Dendritic cell treated with granulocyte-macrophage colony-stimulating factor and Interleukin-4, amounts not matched to agents 40 ng/mL and 50 ng/mL, for 4 days (primary cell): Measurements from ENCODE around the gene KLF6.
"Not testable (repeated sequence)": the region's sequence is repeated elsewhere in the genome, so short reads cannot be mapped to it uniquely, and the experiment has no call there.

Experiments
- H3K27ac Mint-ChIP-seq: one replicate; pipeline ENCODE4 v1.8.0; 2022; ENCODE audit warnings: mild to moderate bottlenecking, mixed read lengths
- H3K27me3 Mint-ChIP-seq: one replicate; pipeline ENCODE4 v1.8.0; 2022; ENCODE audit warnings: mild to moderate bottlenecking, mixed read lengths
- H3K36me3 Mint-ChIP-seq: one replicate; pipeline ENCODE4 v1.8.0; 2022; ENCODE audit warnings: low read depth, mixed read lengths
- H3K4me1 Mint-ChIP-seq: one replicate; pipeline ENCODE4 v1.8.0; 2022; ENCODE audit warnings: low read depth, mixed read lengths
- H3K4me3 Mint-ChIP-seq: one replicate; pipeline ENCODE4 v1.8.0; 2022; ENCODE audit warnings: mild to moderate bottlenecking, moderate library complexity, mixed read lengths
- H3K9me3 Mint-ChIP-seq: one replicate; pipeline ENCODE4 v1.8.0; 2022; ENCODE audit warnings: mixed read lengths
- intact Hi-C: fragments of 100-400 bp; cut with micrococcal nuclease; formaldehyde crosslinking; loops from one replicate; pipeline ENCODE4 v1.15.0; 2022

The KLF6 gene

GRCh38 chr10:3745521-3745920, 39.5 kb downstream of the KLF6 start:
- no peaks in the 10 kb centered on the region for H3K9me3 Mint-ChIP-seq
- H3K4me1 Mint-ChIP-seq: peaks cover 36% of the 10 kb centered on the region
- no peak overlapping the region for H3K4me3 Mint-ChIP-seq
- H3K27me3 Mint-ChIP-seq: peaks cover 4% of the 10 kb centered on the region
- intact Hi-C loops: no loop called here
- H3K27ac Mint-ChIP-seq: no peak overlapping the region
- H3K36me3 Mint-ChIP-seq: no peaks in the 10 kb centered on the region

GRCh38 chr10:3741688-3742461, 43.1 kb downstream of the KLF6 start:
- Mint-ChIP-seq H3K36me3 (no peaks in the 10 kb centered on the region), H3K4me1 (peaks cover 22% of the 10 kb centered on the region), H3K4me3 (no peak overlapping the region), H3K9me3 (no peaks in the 10 kb centered on the region), H3K27me3 (peaks cover 4% of the 10 kb centered on the region), H3K27ac (peak overlapping the region; percentile 45)
- intact Hi-C loops: no loop called here

GRCh38 chr10:3740157-3740871, 44.7 kb downstream of the KLF6 start:
- Mint-ChIP-seq H3K4me3 (no peak overlapping the region), H3K9me3 (no peaks in the 10 kb centered on the region), H3K4me1 (peaks cover 18% of the 10 kb centered on the region), H3K36me3 (no peaks in the 10 kb centered on the region), H3K27me3 (no peaks in the 10 kb centered on the region), H3K27ac (no peak overlapping the region)
- intact Hi-C loops: no loop called here

GRCh38 chr10:3738855-3739350, 46.1 kb downstream of the KLF6 start:
- peaks cover 16% of the 10 kb centered on the region for H3K4me1 Mint-ChIP-seq
- no peaks in the 10 kb centered on the region for H3K36me3 Mint-ChIP-seq
- H3K9me3 Mint-ChIP-seq: no peaks in the 10 kb centered on the region
- no peak overlapping the region for H3K27ac Mint-ChIP-seq
- intact Hi-C loops: no loop called here
- no peak overlapping the region for H3K4me3 Mint-ChIP-seq
- peaks cover 2% of the 10 kb centered on the region for H3K27me3 Mint-ChIP-seq

- no peaks in the 10 kb centered on the region for H3K36me3 Mint-ChIP-seq
- H3K9me3 Mint-ChIP-seq: no peaks in the 10 kb centered on the region
- no peak overlapping the region for H3K27ac Mint-ChIP-seq
- peaks cover 16% of the 10 kb centered on the region for H3K4me1 Mint-ChIP-seq
- no peak overlapping the region for H3K4me3 Mint-ChIP-seq
- intact Hi-C loops: no loop called here
- peaks cover 2% of the 10 kb centered on the region for H3K27me3 Mint-ChIP-seq
These were observed 47.1 kb downstream of the KLF6 start for GRCh38 chr10:3737864-3738263.

GRCh38 chr10:3735175-3735574, 49.8 kb downstream of the KLF6 start:
- H3K9me3 Mint-ChIP-seq: peaks cover 9% of the 10 kb centered on the region
- no peak overlapping the region for H3K4me3 Mint-ChIP-seq
- H3K4me1 Mint-ChIP-seq: peaks cover 3% of the 10 kb centered on the region
- H3K27ac Mint-ChIP-seq: no peak overlapping the region
- H3K36me3 Mint-ChIP-seq: no peaks in the 10 kb centered on the region
- peaks cover 2% of the 10 kb centered on the region for H3K27me3 Mint-ChIP-seq
- intact Hi-C loops: no loop called here

GRCh38 chr10:3734111-3734510, 50.9 kb downstream of the KLF6 start:
- Mint-ChIP-seq H3K9me3 (peaks cover 9% of the 10 kb centered on the region), H3K36me3 (no peaks in the 10 kb centered on the region), H3K27ac (no peak overlapping the region), H3K27me3 (peaks cover 2% of the 10 kb centered on the region), H3K4me1 (no peaks in the 10 kb centered on the region), H3K4me3 (no peak overlapping the region)
- intact Hi-C loops: no loop called here

- H3K27ac Mint-ChIP-seq, H3K27me3 Mint-ChIP-seq, H3K9me3 Mint-ChIP-seq, intact Hi-C loops, H3K36me3 Mint-ChIP-seq, H3K4me3 Mint-ChIP-seq, H3K4me1 Mint-ChIP-seq: not testable (repeated sequence)
These were observed 52.8 kb downstream of the KLF6 start for GRCh38 chr10:3732183-3732582.

GRCh38 chr10:3729397-3729976, 55.5 kb downstream of the KLF6 start:
- Mint-ChIP-seq H3K27ac (no peak overlapping the region), H3K36me3 (no peaks in the 10 kb centered on the region), H3K4me3 (no peak overlapping the region), H3K9me3 (peaks cover 9% of the 10 kb centered on the region), H3K4me1 (no peaks in the 10 kb centered on the region), H3K27me3 (peaks cover under 1% of the 10 kb centered on the region)
- intact Hi-C loops: no loop called here

- H3K27me3 Mint-ChIP-seq: no peaks in the 10 kb centered on the region
- H3K27ac Mint-ChIP-seq: no peak overlapping the region
- H3K4me1 Mint-ChIP-seq: no peaks in the 10 kb centered on the region
- H3K4me3 Mint-ChIP-seq: no peak overlapping the region
- intact Hi-C loops: no loop called here
- H3K36me3 Mint-ChIP-seq: no peaks in the 10 kb centered on the region
- H3K9me3 Mint-ChIP-seq: peaks cover 9% of the 10 kb centered on the region
These were observed 56.4 kb downstream of the KLF6 start for GRCh38 chr10:3728563-3728962.

- Mint-ChIP-seq H3K4me3 (no peak overlapping the region), H3K9me3 (peaks cover 15% of the 10 kb centered on the region), H3K4me1 (peaks cover 7% of the 10 kb centered on the region), H3K27ac (no peak overlapping the region), H3K36me3 (no peaks in the 10 kb centered on the region), H3K27me3 (no peaks in the 10 kb centered on the region)
- intact Hi-C loops: no loop called here
These were observed 57.7 kb downstream of the KLF6 start for GRCh38 chr10:3727268-3727667.
